Panc1 (cell line): ENCODE measurements around the gene ZNF775. TPM values are rescaled to one million over a fixed set of nuclear protein-coding genes. Genes with fewer than 3 reads are reported as not detected.

Experiments
- ATAC-seq: fragments of 200-7000 bp; cut with Tn5 transposase; 2 replicates; pipeline ENCODE4 v1.9.1; 2020; ENCODE audit warnings: mild to moderate bottlenecking, moderate library complexity
- BruUV-seq: library from RNA; stranded (reverse); fragments of 400-500 nt; replicated peaks from 2 replicates; lab custom pipeline; 2021; lab: Mats Ljungman, UMichigan
- CTCF ChIA-PET: fragments of 300-600 bp; sonication (Branson Sonifier 250); formaldehyde crosslinking; loops from one replicate; lab custom pipeline; 2022; ENCODE audit warnings: antibody characterized with exemption; lab: Charles Lee
- POLR2A ChIA-PET: fragments of 300-600 bp; sonication (Branson Sonifier 250); formaldehyde crosslinking; loops from one replicate; lab custom pipeline; 2022; ENCODE audit warnings: antibody characterized with exemption; lab: Charles Lee
- DNase-seq: peaks from one replicate; pipeline ENCODE4 v3.0.0-alpha.2; 2010; ENCODE audit warnings: low read depth, low spot score
- H3K27ac ChIP-seq: 2 replicates; pipeline ENCODE4 v1.5.1; 2011; ENCODE audit warnings: mild to moderate bottlenecking, low read length, inconsistent platforms
- H3K27me3 ChIP-seq: fragments of 200-500 bp; sonication (Bioruptor generic); 2 replicates; pipeline ENCODE4 v1.6.0; 2014; ENCODE audit warnings: low read length, inconsistent platforms; ENCODE audit not compliant: control insufficient read depth, insufficient read depth
- H3K36me3 ChIP-seq: fragments of 200-500 bp; sonication (Bioruptor generic); 2 replicates; pipeline ENCODE4 v1.5.1; 2014; ENCODE audit warnings: inconsistent platforms, mild to moderate bottlenecking, low read length, moderate library complexity; ENCODE audit not compliant: control insufficient read depth, insufficient read depth
- H3K4me1 ChIP-seq: 2 replicates; pipeline ENCODE4 v1.5.1; 2011; ENCODE audit warnings: inconsistent platforms, mild to moderate bottlenecking, low read length, moderate library complexity; ENCODE audit not compliant: control insufficient read depth, insufficient read depth
- H3K4me3 ChIP-seq, 2 experiments: 2 replicates each; pipeline ENCODE4 v1.5.1; 2011 to 2012; ENCODE audit warnings: low read depth in 2 of 2, low read length in 2 of 2, mild to moderate bottlenecking in 2 of 2, inconsistent platforms in 1 of 2, moderate library complexity in 1 of 2
- H3K9me3 ChIP-seq: fragments of 200-500 bp; sonication (Bioruptor generic); 2 replicates; pipeline ENCODE4 v1.5.1; 2014; ENCODE audit warnings: low read depth, mild to moderate bottlenecking, inconsistent platforms, low read length, moderate library complexity; ENCODE audit not compliant: control insufficient read depth, insufficient read depth
- POLR2AphosphoS5 ChIP-seq: IDR thresholded peaks from 2 replicates; pipeline ENCODE4 v1.6.1; 2012; ENCODE audit warnings: mild to moderate bottlenecking, low read depth, low read length, moderate library complexity
- SIN3A ChIP-seq: IDR thresholded peaks from 2 replicates; pipeline ENCODE4 v1.6.1; 2012; ENCODE audit warnings: low read depth, mild to moderate bottlenecking, low read length, moderate library complexity, borderline replicate concordance; ENCODE audit not compliant: insufficient read depth
- TCF7L2 ChIP-seq: IDR thresholded peaks from 2 replicates; pipeline ENCODE4 v1.6.1; 2011; ENCODE audit warnings: mild to moderate bottlenecking, low read depth, low read length, inconsistent platforms
- in situ Hi-C: cut with HindIII; loops from 2 replicates; pipeline ENCODE4 v1.10.0; 2016; ENCODE audit warnings: low sequenced_read_pairs, low pct_unique_long_range_greater_than_20kb
- intact Hi-C: fragments of 100-400 bp; cut with micrococcal nuclease; formaldehyde crosslinking; loops from one replicate; pipeline ENCODE4 v1.10.0; 2022; ENCODE audit not compliant: unreplicated experiment
- total RNA-seq: library from RNA; stranded (reverse); gene quantifications from one replicate; pipeline ENCODE4 v1.2.1, GENCODE V29; 2021; ENCODE audit not compliant: unreplicated experiment
- TF ChIP-seq, protein P1 (sequence below): fragments of 450-650 bp; IDR thresholded peaks from 2 replicates; pipeline ENCODE4 v1.5.1; 2017; ENCODE audit warnings: mild to moderate bottlenecking
- TF ChIP-seq, protein P2 (sequence below), 2 experiments: IDR thresholded peaks; 2 replicates each; pipeline ENCODE4 v1.6.1; 2011 to 2012; ENCODE audit warnings: low read depth in 2 of 2, control low read depth in 1 of 2, low read length in 1 of 2, mild to moderate bottlenecking in 1 of 2, moderate library complexity in 1 of 2; ENCODE audit not compliant: insufficient read depth in 1 of 2

Gene ZNF775
- total RNA-seq, 1 experiment from 2014 or later: 14.7 TPM

DNA sequence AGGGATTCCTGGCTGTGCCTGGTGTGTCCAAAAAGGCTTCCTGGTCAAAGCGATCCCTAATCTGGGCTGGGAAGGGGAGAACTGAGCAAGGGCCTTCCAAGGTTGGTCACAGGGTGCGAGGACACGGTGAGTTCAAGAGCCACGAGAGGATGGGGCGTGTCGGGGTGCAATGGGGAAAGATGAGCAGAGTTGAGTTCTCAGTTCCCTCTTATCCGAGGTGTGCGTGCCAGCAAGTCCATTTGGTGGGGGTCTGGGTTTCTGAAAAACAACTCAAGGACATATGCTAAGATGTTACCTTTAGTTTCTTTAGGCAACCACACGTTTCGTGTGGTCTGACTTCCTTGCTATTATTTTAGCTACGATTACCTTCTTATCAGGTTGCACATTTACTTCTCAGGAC is 1.3 kb downstream of the ZNF775 start:
- Histone ChIP-seq H3K4me3 (peak overlapping the region; percentile 92 to 96), H3K27ac (peak overlapping the region; percentile 96), H3K4me1 (peaks cover 60% of the 10 kb centered on the region), H3K9me3 (no peaks in the 10 kb centered on the region), H3K27me3 (no peaks in the 10 kb centered on the region), H3K36me3 (no peaks in the 10 kb centered on the region; the same call in 1 of the 2 replicates)
- intact Hi-C loops: no loop called here
- in situ Hi-C loops: no loop called here
- no peak for ATAC-seq
- no TSS peak for BruUV-seq
- CTCF ChIA-PET: no interaction called here
- no peak for DNase-seq
- TF ChIP-seq POLR2AphosphoS5 (no peak), TCF7L2 (no peak), SIN3A (no peak)
- TF ChIP-seq, protein P1, sequence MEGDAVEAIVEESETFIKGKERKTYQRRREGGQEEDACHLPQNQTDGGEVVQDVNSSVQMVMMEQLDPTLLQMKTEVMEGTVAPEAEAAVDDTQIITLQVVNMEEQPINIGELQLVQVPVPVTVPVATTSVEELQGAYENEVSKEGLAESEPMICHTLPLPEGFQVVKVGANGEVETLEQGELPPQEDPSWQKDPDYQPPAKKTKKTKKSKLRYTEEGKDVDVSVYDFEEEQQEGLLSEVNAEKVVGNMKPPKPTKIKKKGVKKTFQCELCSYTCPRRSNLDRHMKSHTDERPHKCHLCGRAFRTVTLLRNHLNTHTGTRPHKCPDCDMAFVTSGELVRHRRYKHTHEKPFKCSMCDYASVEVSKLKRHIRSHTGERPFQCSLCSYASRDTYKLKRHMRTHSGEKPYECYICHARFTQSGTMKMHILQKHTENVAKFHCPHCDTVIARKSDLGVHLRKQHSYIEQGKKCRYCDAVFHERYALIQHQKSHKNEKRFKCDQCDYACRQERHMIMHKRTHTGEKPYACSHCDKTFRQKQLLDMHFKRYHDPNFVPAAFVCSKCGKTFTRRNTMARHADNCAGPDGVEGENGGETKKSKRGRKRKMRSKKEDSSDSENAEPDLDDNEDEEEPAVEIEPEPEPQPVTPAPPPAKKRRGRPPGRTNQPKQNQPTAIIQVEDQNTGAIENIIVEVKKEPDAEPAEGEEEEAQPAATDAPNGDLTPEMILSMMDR: no peak
- TF ChIP-seq, protein P2, sequence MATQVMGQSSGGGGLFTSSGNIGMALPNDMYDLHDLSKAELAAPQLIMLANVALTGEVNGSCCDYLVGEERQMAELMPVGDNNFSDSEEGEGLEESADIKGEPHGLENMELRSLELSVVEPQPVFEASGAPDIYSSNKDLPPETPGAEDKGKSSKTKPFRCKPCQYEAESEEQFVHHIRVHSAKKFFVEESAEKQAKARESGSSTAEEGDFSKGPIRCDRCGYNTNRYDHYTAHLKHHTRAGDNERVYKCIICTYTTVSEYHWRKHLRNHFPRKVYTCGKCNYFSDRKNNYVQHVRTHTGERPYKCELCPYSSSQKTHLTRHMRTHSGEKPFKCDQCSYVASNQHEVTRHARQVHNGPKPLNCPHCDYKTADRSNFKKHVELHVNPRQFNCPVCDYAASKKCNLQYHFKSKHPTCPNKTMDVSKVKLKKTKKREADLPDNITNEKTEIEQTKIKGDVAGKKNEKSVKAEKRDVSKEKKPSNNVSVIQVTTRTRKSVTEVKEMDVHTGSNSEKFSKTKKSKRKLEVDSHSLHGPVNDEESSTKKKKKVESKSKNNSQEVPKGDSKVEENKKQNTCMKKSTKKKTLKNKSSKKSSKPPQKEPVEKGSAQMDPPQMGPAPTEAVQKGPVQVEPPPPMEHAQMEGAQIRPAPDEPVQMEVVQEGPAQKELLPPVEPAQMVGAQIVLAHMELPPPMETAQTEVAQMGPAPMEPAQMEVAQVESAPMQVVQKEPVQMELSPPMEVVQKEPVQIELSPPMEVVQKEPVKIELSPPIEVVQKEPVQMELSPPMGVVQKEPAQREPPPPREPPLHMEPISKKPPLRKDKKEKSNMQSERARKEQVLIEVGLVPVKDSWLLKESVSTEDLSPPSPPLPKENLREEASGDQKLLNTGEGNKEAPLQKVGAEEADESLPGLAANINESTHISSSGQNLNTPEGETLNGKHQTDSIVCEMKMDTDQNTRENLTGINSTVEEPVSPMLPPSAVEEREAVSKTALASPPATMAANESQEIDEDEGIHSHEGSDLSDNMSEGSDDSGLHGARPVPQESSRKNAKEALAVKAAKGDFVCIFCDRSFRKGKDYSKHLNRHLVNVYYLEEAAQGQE (IDR thresholded peaks at IDR 0.05; ENCODE audit: insufficient read depth in 1 of 2, low read depth in 2 of 2, low read length in 1 of 2): no peak
- POLR2A ChIA-PET: no interaction called here

DNA sequence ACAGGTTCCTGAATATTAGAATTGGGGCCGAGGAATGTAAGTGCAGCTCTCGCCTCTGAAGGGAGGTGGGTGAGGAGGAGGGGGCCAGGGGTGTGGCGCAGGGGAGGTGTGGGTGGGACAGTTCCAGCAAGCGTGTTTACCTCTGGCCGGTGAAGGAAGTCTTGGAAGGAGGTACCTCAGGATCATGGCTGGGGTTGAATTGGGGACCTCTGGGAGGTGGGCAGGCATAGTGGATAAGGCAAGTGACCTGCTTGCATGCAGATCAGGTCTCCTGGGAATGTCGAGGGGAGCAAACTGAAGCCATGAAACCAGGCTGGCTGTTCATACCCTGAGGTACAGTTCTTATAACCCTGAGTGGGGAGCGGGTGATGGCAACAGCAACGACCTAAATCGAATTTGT is 2.0 kb downstream of the ZNF775 start:
- in situ Hi-C loops: no loop called here
- CTCF ChIA-PET: no interaction called here
- no peaks in the 10 kb centered on the region for H3K27me3 ChIP-seq

More for the DNA sequence above, 2.0 kb downstream of the ZNF775 start:
- Histone ChIP-seq H3K4me3 (no peak overlapping the region), H3K4me1 (peaks cover 57% of the 10 kb centered on the region), H3K27ac (peak overlapping the region; percentile 96), H3K36me3 (no peaks in the 10 kb centered on the region; the same call in 1 of the 2 replicates), H3K9me3 (no peaks in the 10 kb centered on the region)
- ATAC-seq (no peak), DNase-seq (no peak)
- TF ChIP-seq SIN3A (no peak), TCF7L2 (no peak), POLR2AphosphoS5 (no peak)
- TF ChIP-seq, protein P1: no peak
- TF ChIP-seq, protein P2 (IDR thresholded peaks at IDR 0.05; ENCODE audit: insufficient read depth in 1 of 2, low read depth in 2 of 2, low read length in 1 of 2): no peak
- BruUV-seq: no TSS peak
- POLR2A ChIA-PET: no interaction called here
- intact Hi-C loops: no loop called here
